H9 (cell line): ENCODE results near the gene MLH1. TPM values are rescaled to one million over a fixed set of nuclear protein-coding genes. Genes with fewer than 3 reads are reported as not detected.

Experiments used
- DNase-seq: peaks from one replicate; pipeline ENCODE4 v3.0.0-alpha.2; 2017
- H2AFZ ChIP-seq: one replicate; pipeline ENCODE4 v1.6.1; 2013; ENCODE audit warnings: mild to moderate bottlenecking, low read length, control low read depth, moderate library complexity
- H2AK5ac ChIP-seq: 2 replicates; pipeline ENCODE4 v1.6.1; 2013; ENCODE audit warnings: low read length, control low read depth, mixed read lengths; ENCODE audit not compliant: insufficient read length
- H2BK120ac ChIP-seq: one replicate; pipeline ENCODE4 v1.6.1; 2013; ENCODE audit warnings: low read depth, mild to moderate bottlenecking, low read length, control low read depth, inconsistent platforms; ENCODE audit not compliant: poor library complexity, severe bottlenecking
- H2BK12ac ChIP-seq: 2 replicates; pipeline ENCODE4 v1.6.1; 2013; ENCODE audit warnings: low read length, control low read depth, mixed read lengths, low read depth; ENCODE audit not compliant: insufficient read length
- H2BK15ac ChIP-seq: 2 replicates; pipeline ENCODE4 v1.6.1; 2013; ENCODE audit warnings: low read depth, low read length, control low read depth
- H2BK20ac ChIP-seq: one replicate; pipeline ENCODE4 v1.6.1; 2013; ENCODE audit warnings: low read depth, mild to moderate bottlenecking, low read length, control low read depth, inconsistent platforms; ENCODE audit not compliant: poor library complexity, severe bottlenecking
- H2BK5ac ChIP-seq: 2 replicates; pipeline ENCODE4 v1.6.1; 2013; ENCODE audit warnings: low read length, control low read depth, mixed read lengths; ENCODE audit not compliant: insufficient read length
- H3K14ac ChIP-seq: 2 replicates; pipeline ENCODE4 v1.6.1; 2013; ENCODE audit warnings: low read length, control low read depth; ENCODE audit not compliant: insufficient read depth
- H3K18ac ChIP-seq: 2 replicates; pipeline ENCODE4 v1.6.1; 2013; ENCODE audit warnings: low read depth, mild to moderate bottlenecking, mixed read lengths, low read length, control low read depth; ENCODE audit not compliant: insufficient read length
- H3K23ac ChIP-seq: 2 replicates; pipeline ENCODE4 v1.6.1; 2013; ENCODE audit warnings: low read length, control low read depth, mixed read lengths, low read depth; ENCODE audit not compliant: insufficient read length
- H3K23me2 ChIP-seq: 2 replicates; pipeline ENCODE4 v1.6.1; 2013; ENCODE audit warnings: low read depth, mild to moderate bottlenecking, mixed read lengths, low read length, control low read depth; ENCODE audit not compliant: insufficient read length, poor library complexity, severe bottlenecking
- H3K27ac ChIP-seq: 2 replicates; pipeline ENCODE4 v1.5.1; 2013; ENCODE audit warnings: low read length, control low read depth, mixed read lengths, low read depth; ENCODE audit not compliant: insufficient read length
- H3K27me3 ChIP-seq: 2 replicates; pipeline ENCODE4 v1.6.1; 2013; ENCODE audit warnings: low read length, control low read depth, inconsistent platforms; ENCODE audit not compliant: insufficient read depth
- H3K4ac ChIP-seq: 2 replicates; pipeline ENCODE4 v1.6.1; 2013; ENCODE audit warnings: low read depth, mild to moderate bottlenecking, control low read depth, inconsistent platforms, low read length, moderate library complexity
- H3K4me1 ChIP-seq: 2 replicates; pipeline ENCODE4 v1.6.1; 2013; ENCODE audit warnings: low read length, control low read depth, inconsistent platforms; ENCODE audit not compliant: insufficient read depth
- H3K4me2 ChIP-seq: 2 replicates; pipeline ENCODE4 v1.6.1; 2013; ENCODE audit warnings: low read length, control low read depth, mixed read lengths; ENCODE audit not compliant: insufficient read length, insufficient read depth
- H3K56ac ChIP-seq: 2 replicates; pipeline ENCODE4 v1.6.1; 2013; ENCODE audit warnings: low read depth, mild to moderate bottlenecking, mixed read lengths, low read length, control low read depth; ENCODE audit not compliant: insufficient read length
- H3K79me1 ChIP-seq: 2 replicates; pipeline ENCODE4 v1.6.1; 2013; ENCODE audit warnings: low read depth, mild to moderate bottlenecking, moderate library complexity, low read length, control low read depth, inconsistent platforms; ENCODE audit not compliant: insufficient read depth, poor library complexity, severe bottlenecking
- H3K79me2 ChIP-seq: 2 replicates; pipeline ENCODE4 v1.6.1; 2013; ENCODE audit warnings: low read length, control low read depth, inconsistent platforms; ENCODE audit not compliant: insufficient read depth
- H3K9ac ChIP-seq: 2 replicates; pipeline ENCODE4 v1.6.1; 2013; ENCODE audit warnings: low read length, control low read depth, mixed read lengths; ENCODE audit not compliant: insufficient read length; ENCODE audit errors: extremely low read depth
- H3K9me3 ChIP-seq: one replicate; pipeline ENCODE4 v1.6.1; 2013; ENCODE audit warnings: low read depth, low read length, inconsistent platforms; ENCODE audit not compliant: control insufficient read depth
- H3T11ph ChIP-seq: one replicate; pipeline ENCODE4 v1.6.1; 2013; ENCODE audit warnings: mild to moderate bottlenecking, low read length, control low read depth, inconsistent platforms
- H4K20me1 ChIP-seq: one replicate; pipeline ENCODE4 v1.6.1; 2013; ENCODE audit not compliant: control insufficient read depth, insufficient read length, insufficient read depth
- H4K5ac ChIP-seq: 2 replicates; pipeline ENCODE4 v1.6.1; 2013; ENCODE audit warnings: low read depth, mild to moderate bottlenecking, mixed read lengths, low read length, control low read depth; ENCODE audit not compliant: insufficient read length
- H4K8ac ChIP-seq: replicated peaks from 2 replicates; pipeline ENCODE4 v1.6.1; 2013; ENCODE audit warnings: low read length, control low read depth, mixed read lengths, low read depth; ENCODE audit not compliant: insufficient read length
- H4K91ac ChIP-seq: 2 replicates; pipeline ENCODE4 v1.6.1; 2013; ENCODE audit warnings: low read depth, mild to moderate bottlenecking, moderate library complexity, mixed read lengths, low read length, control low read depth; ENCODE audit not compliant: insufficient read length
- H3K27ac Mint-ChIP-seq, 3 experiments: 2 replicates in 2 of 3; 3 replicates in 1 of 3; pipeline ENCODE4 v1.8.0; 2020 to 2021; ENCODE audit warnings: mixed read lengths in 3 of 3, mild to moderate bottlenecking in 1 of 3, moderate library complexity in 1 of 3
- H3K27me3 Mint-ChIP-seq: 2 replicates; pipeline ENCODE4 v1.8.0; 2021; ENCODE audit warnings: low read depth, mild to moderate bottlenecking, moderate library complexity, mixed read lengths
- H3K36me3 Mint-ChIP-seq, 3 experiments: 2 replicates in 2 of 3; 3 replicates in 1 of 3; pipeline ENCODE4 v1.8.0; 2020 to 2021; ENCODE audit warnings: low read depth in 3 of 3, mixed read lengths in 3 of 3; ENCODE audit not compliant: insufficient read depth in 1 of 3
- H3K4me1 Mint-ChIP-seq, 2 experiments: 2 replicates each; pipeline ENCODE4 v1.8.0; 2020; ENCODE audit warnings: mixed read lengths in 2 of 2
- H3K4me3 Mint-ChIP-seq, 2 experiments: 2 replicates in 1 of 2; 3 replicates in 1 of 2; pipeline ENCODE4 v1.8.0; 2020 to 2021; ENCODE audit warnings: mild to moderate bottlenecking in 2 of 2, mixed read lengths in 2 of 2, moderate library complexity in 1 of 2
- H3K9me3 Mint-ChIP-seq, 2 experiments: 2 replicates in 1 of 2; 3 replicates in 1 of 2; pipeline ENCODE4 v1.8.0; 2020; ENCODE audit warnings: mild to moderate bottlenecking in 2 of 2, mixed read lengths in 2 of 2, moderate library complexity in 1 of 2
- WGBS: extraction: QIAGEN DNeasy Blood & Tissue Kit; methylation state at CpG from one replicate; pipeline ENCODE4 v1.1.7; 2013; ENCODE audit warnings: missing lambda C conversion rate, low lambda C conversion rate, mixed read lengths; ENCODE audit not compliant: insufficient read length; ENCODE audit errors: extremely low coverage; 5-methylcytosine and 5-hydroxymethylcytosine counted together
- total RNA-seq: library from RNA; stranded (reverse); gene quantifications from 2 replicates; pipeline ENCODE4 v1.2.1, GENCODE V29; 2021
- TF ChIP-seq, protein P1 (sequence below): fragments of 200-600 bp; sonication (generic); conservative IDR thresholded peaks from 3 replicates; pipeline ENCODE4 v1.8.0; 2021; ENCODE audit warnings: antibody characterized with exemption, mild to moderate bottlenecking

Gene MLH1
- total RNA-seq, 1 experiment from 2014 or later, result 45.1 TPM

- Histone ChIP-seq H3K4me1 (peaks cover 5% of the 10 kb centered on the region; the same call in 1 of the 2 replicates), H3T11ph (no peak overlapping the region), H4K5ac (no peak overlapping the region), H4K8ac (no peak overlapping the region), H2BK5ac (no peak overlapping the region), H3K79me1 (no peaks in the 10 kb centered on the region), H3K56ac (no peak overlapping the region), H3K23ac (no peak overlapping the region), H2AK5ac (no peak overlapping the region), H3K9ac (no peak overlapping the region), H2BK12ac (no peak overlapping the region), H3K27ac (no peak overlapping the region), H3K23me2 (no peaks in the 10 kb centered on the region), H3K79me2 (no peaks in the 10 kb centered on the region), H3K4me2 (no peak overlapping the region), H2BK15ac (no peak overlapping the region), H3K14ac (no peak overlapping the region), H2BK120ac (no peak overlapping the region), H4K20me1 (no peaks in the 10 kb centered on the region), H4K91ac (no peak overlapping the region), H3K27me3 (no peaks in the 10 kb centered on the region), H3K9me3 (no peaks in the 10 kb centered on the region), H2BK20ac (no peak overlapping the region), H3K4ac (no peak overlapping the region), H2AFZ (no peak overlapping the region), H3K18ac (no peak overlapping the region)
- Mint-ChIP-seq H3K4me3 (no peak overlapping the region), H3K27ac (peak overlapping the region in 2 of 3 experiments; percentile 77 to 95; a peak in 4 of 7 replicates), H3K27me3 (no peaks in the 10 kb centered on the region), H3K4me1 (peaks cover 19 to 29% of the 10 kb centered on the region in 2 experiments), H3K9me3 (no peaks in the 10 kb centered on the region), H3K36me3 (no peaks in the 10 kb centered on the region)
- WGBS, result no CpG with 5 or more reads among the region's 4 CpGs
- peak; percentile 60 for DNase-seq
- TF ChIP-seq, protein P1, sequence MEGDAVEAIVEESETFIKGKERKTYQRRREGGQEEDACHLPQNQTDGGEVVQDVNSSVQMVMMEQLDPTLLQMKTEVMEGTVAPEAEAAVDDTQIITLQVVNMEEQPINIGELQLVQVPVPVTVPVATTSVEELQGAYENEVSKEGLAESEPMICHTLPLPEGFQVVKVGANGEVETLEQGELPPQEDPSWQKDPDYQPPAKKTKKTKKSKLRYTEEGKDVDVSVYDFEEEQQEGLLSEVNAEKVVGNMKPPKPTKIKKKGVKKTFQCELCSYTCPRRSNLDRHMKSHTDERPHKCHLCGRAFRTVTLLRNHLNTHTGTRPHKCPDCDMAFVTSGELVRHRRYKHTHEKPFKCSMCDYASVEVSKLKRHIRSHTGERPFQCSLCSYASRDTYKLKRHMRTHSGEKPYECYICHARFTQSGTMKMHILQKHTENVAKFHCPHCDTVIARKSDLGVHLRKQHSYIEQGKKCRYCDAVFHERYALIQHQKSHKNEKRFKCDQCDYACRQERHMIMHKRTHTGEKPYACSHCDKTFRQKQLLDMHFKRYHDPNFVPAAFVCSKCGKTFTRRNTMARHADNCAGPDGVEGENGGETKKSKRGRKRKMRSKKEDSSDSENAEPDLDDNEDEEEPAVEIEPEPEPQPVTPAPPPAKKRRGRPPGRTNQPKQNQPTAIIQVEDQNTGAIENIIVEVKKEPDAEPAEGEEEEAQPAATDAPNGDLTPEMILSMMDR, result no peak
Measured at GRCh38 chr3:36969540-36970432, 23.5 kb upstream of the MLH1 start.
